Stimulated activated CD8-positive, alpha-beta memory T cell treated with anti-CD3 and anti-CD28 coated beads, Interleukin-2, amount 100 ng/mL, for 48 hours (primary cell): Measurements from ENCODE around the gene BMP4.

Experiments
- DNase-seq, 2 donors: peaks; one replicate each; pipeline ENCODE4 v3.0.0-alpha.2; 2020; ENCODE audit warnings: low read depth in 2 of 2

The BMP4 gene

GRCh38 chr14:53964249-53964648 lies 7.6 kb upstream of the BMP4 start:
- no peak for DNase-seq

- no peak for DNase-seq
Measured at GRCh38 chr14:53963320-53964227, 6.9 kb upstream of the BMP4 start.

- no peak for DNase-seq
Measured at GRCh38 chr14:53962953-53963319, 6.3 kb upstream of the BMP4 start.

- no peak for DNase-seq
Measured at GRCh38 chr14:53958628-53959027, 2.0 kb upstream of the BMP4 start.

- DNase-seq = no peak
Measured at GRCh38 chr14:53957739-53958138, 1.1 kb upstream of the BMP4 start.

GRCh38 chr14:53955671-53956426 lies 776 bp downstream of the BMP4 start:
- DNase-seq = no peak

GRCh38 chr14:53955229-53955556 lies 1.4 kb downstream of the BMP4 start:
- DNase-seq = no peak

- DNase-seq = no peak
Measured at GRCh38 chr14:53954551-53955228, 1.9 kb downstream of the BMP4 start.

GRCh38 chr14:53953828-53954550 lies 2.6 kb downstream of the BMP4 start:
- no peak for DNase-seq

- DNase-seq = no peak
Measured at GRCh38 chr14:53953002-53953827, 3.4 kb downstream of the BMP4 start.

GRCh38 chr14:53952533-53952932 lies 4.1 kb downstream of the BMP4 start:
- no peak for DNase-seq

- DNase-seq = no peak
Measured at GRCh38 chr14:53951627-53952303, 4.9 kb downstream of the BMP4 start.

GRCh38 chr14:53951243-53951626 lies 5.4 kb downstream of the BMP4 start:
- DNase-seq = no peak

- DNase-seq = no peak
Measured at GRCh38 chr14:53950031-53950793, 6.4 kb downstream of the BMP4 start.

GRCh38 chr14:53949201-53949600 lies 7.4 kb downstream of the BMP4 start:
- DNase-seq = no peak

GRCh38 chr14:53948205-53948884 lies 8.3 kb downstream of the BMP4 start:
- DNase-seq = no peak

GRCh38 chr14:53947452-53948204 lies 9.0 kb downstream of the BMP4 start:
- DNase-seq = no peak

- no peak for DNase-seq
Measured at GRCh38 chr14:53947094-53947445, 9.6 kb downstream of the BMP4 start.
